Keratinocyte (primary cell): ENCODE results near the gene SEMA3A. TPM values are rescaled to one million over a fixed set of nuclear protein-coding genes. Genes with fewer than 3 reads are reported as not detected.

Experiments
- DNase-seq: peaks from one replicate; pipeline ENCODE4 v3.0.0-alpha.2; 2011; ENCODE audit warnings: low read depth, missing footprints, low spot score
- FAIRE-seq: peaks from 2 replicates; lab custom pipeline; 2011; peaks lifted over from hg19 to GRCh38; lab: Jason Lieb, UNC
- H2AFZ ChIP-seq: 2 replicates; pipeline ENCODE4 v1.6.0; 2012; ENCODE audit warnings: low read length, control low read depth, inconsistent platforms; ENCODE audit not compliant: control insufficient read depth
- H3K27ac ChIP-seq: 2 replicates; pipeline ENCODE4 v1.5.1; 2011; ENCODE audit warnings: low read length; ENCODE audit not compliant: control insufficient read depth, insufficient read depth
- H3K27me3 ChIP-seq: 3 replicates; pipeline ENCODE4 v1.6.0; 2011; ENCODE audit warnings: low read length; ENCODE audit not compliant: control insufficient read depth, insufficient read depth; ENCODE audit errors: extremely low read depth
- H3K36me3 ChIP-seq, 2 experiments: 2 replicates in 1 of 2; 3 replicates in 1 of 2; pipeline ENCODE4 v1.5.1; 2011; ENCODE audit warnings: low read length in 2 of 2, mild to moderate bottlenecking in 1 of 2; ENCODE audit not compliant: control insufficient read depth in 2 of 2, insufficient read depth in 2 of 2; ENCODE audit errors: extremely low read depth in 1 of 2
- H3K4me1 ChIP-seq: 3 replicates; pipeline ENCODE4 v1.5.1; 2011; ENCODE audit warnings: low read length; ENCODE audit not compliant: control insufficient read depth, insufficient read depth; ENCODE audit errors: extremely low read depth
- H3K4me2 ChIP-seq: 3 replicates; pipeline ENCODE4 v1.6.0; 2011; ENCODE audit warnings: low read depth, low read length; ENCODE audit not compliant: control insufficient read depth, insufficient read depth; ENCODE audit errors: extremely low read depth
- H3K4me3 ChIP-seq, 3 experiments: fragments of 200-600 bp in 1 of 3; sonication (generic) in 1 of 3; 2 replicates in 2 of 3; 3 replicates in 1 of 3; pipeline ENCODE4 v1.5.1; 2011 to 2016; ENCODE audit warnings: low read length in 3 of 3, mild to moderate bottlenecking in 3 of 3, control low read depth in 2 of 3, inconsistent platforms in 1 of 3, low read depth in 1 of 3, mixed read lengths in 1 of 3, mixed run types in 1 of 3, moderate library complexity in 1 of 3; ENCODE audit not compliant: control insufficient read depth in 2 of 3, insufficient read depth in 2 of 3; ENCODE audit errors: extremely low read depth in 1 of 3
- H3K79me2 ChIP-seq: 2 replicates; pipeline ENCODE4 v1.6.0; 2012; ENCODE audit warnings: low read length; ENCODE audit not compliant: control insufficient read depth, insufficient read depth
- H3K9ac ChIP-seq: 3 replicates; pipeline ENCODE4 v1.6.0; 2011; ENCODE audit warnings: low read length; ENCODE audit not compliant: control insufficient read depth, insufficient read depth; ENCODE audit errors: extremely low read depth
- H3K9me1 ChIP-seq: 3 replicates; pipeline ENCODE4 v1.6.0; 2011; ENCODE audit warnings: low read length; ENCODE audit not compliant: control insufficient read depth, insufficient read depth; ENCODE audit errors: extremely low read depth
- H3K9me3 ChIP-seq: 2 replicates; pipeline ENCODE4 v1.5.1; 2012; ENCODE audit warnings: low read depth, low read length; ENCODE audit not compliant: control insufficient read depth
- H4K20me1 ChIP-seq: 3 replicates; pipeline ENCODE4 v1.6.0; 2011; ENCODE audit warnings: low read length; ENCODE audit not compliant: control insufficient read depth, insufficient read depth; ENCODE audit errors: extremely low read depth
- CTCF ChIP-seq, 3 experiments: IDR thresholded peaks in 1 of 3; conservative IDR thresholded peaks in 1 of 3; optimal IDR thresholded peaks in 1 of 3; 2 replicates in 2 of 3; 3 replicates in 1 of 3; pipeline versions ENCODE3 to v1.5.1; 2011; ENCODE audit warnings: low read length in 3 of 3, mild to moderate bottlenecking in 3 of 3, moderate library complexity in 2 of 3, control low read depth in 1 of 3, inconsistent platforms in 1 of 3; ENCODE audit not compliant: insufficient read depth in 2 of 3; ENCODE audit errors: extremely low read depth in 1 of 3
- EZH2 ChIP-seq: IDR thresholded peaks from one replicate; pipeline ENCODE4 v1.6.1; 2012; ENCODE audit warnings: inconsistent platforms, mild to moderate bottlenecking, low read length, moderate library complexity
- dilution Hi-C: fragments of 300-500 bp; cut with MboI; formaldehyde crosslinking; loops from one replicate; pipeline ENCODE4 v1.7.0; 2020; ENCODE audit warnings: low sequenced_read_pairs; ENCODE audit not compliant: extremely low pct_ligation_motif_present
- polyA plus RNA-seq, 5 experiments: library from polyadenylated mRNA; depleted of rRNA in 3 of 5; stranded (reverse) in 3 of 5; stranded (forward) in 1 of 5; unstranded in 1 of 5; fragments of >200 nt; gene quantifications; 1 replicate in 1 of 5; 2 replicates in 3 of 5; 3 replicates in 1 of 5; pipeline versions ENCODE4 v1.2.1 to v1.2.3, GENCODE V29; 2011 to 2012; ENCODE audit warnings: missing spikeins in 2 of 5, low read depth in 1 of 5, low replicate concordance in 1 of 5

SEMA3A gene
- polyA plus RNA-seq, 1 donor (not counting 4 experiments of a cell fraction or from before 2014, with no cell fraction given), result 2.1 TPM

DNA sequence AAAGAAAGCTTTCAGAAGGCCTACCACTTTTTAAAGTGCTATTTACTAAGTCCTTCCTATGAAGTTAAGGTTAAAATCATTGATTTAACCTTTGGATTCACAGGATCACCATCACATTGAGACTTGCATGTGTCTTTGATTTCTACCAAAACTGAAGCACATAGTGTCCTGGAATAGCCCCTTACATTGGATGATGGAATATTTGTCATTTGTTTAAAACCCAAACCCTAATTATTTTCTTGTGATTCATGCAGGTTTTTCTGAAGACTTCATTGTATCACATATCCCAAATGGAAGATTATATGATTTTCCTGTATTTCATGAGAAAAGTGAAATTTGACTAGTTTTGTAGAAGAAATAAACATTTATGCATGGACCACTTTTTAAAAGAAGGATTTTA, 3.3 kb downstream of the SEMA3A start:
- no peak overlapping the region for H3K4me3 ChIP-seq
- no peak for DNase-seq
- H3K79me2 ChIP-seq, result peaks cover 2% of the 10 kb centered on the region
- H3K9me3 ChIP-seq, result no peaks in the 10 kb centered on the region
- peaks cover 21% of the 10 kb centered on the region for H3K4me1 ChIP-seq
- no peaks in the 10 kb centered on the region for H3K9me1 ChIP-seq
- dilution Hi-C loops, result no loop called here
- FAIRE-seq, result no peak
- H3K27ac ChIP-seq, result no peak overlapping the region
- no peaks in the 10 kb centered on the region for H3K36me3 ChIP-seq
- H2AFZ ChIP-seq, result no peak overlapping the region
- no peak overlapping the region for H3K4me2 ChIP-seq
- H3K9ac ChIP-seq, result no peak overlapping the region
- TF ChIP-seq CTCF (optimal IDR thresholded peaks at IDR 0.05 in 1 of 3, IDR thresholded peaks at IDR 0.05 in 1 of 3, conservative IDR thresholded peaks at IDR 0.05 in 1 of 3; ENCODE audit: extremely low read depth in 1 of 3, insufficient read depth in 2 of 3, low read length in 3 of 3) (no peak), EZH2 (no peak)
- no peaks in the 10 kb centered on the region for H3K27me3 ChIP-seq
- no peaks in the 10 kb centered on the region for H4K20me1 ChIP-seq

GRCh38 chr7:84190016-84190705, 4.4 kb downstream of the SEMA3A start:
- Histone ChIP-seq H3K79me2 (peaks cover 2% of the 10 kb centered on the region), H3K4me1 (peaks cover 21% of the 10 kb centered on the region), H3K36me3 (no peaks in the 10 kb centered on the region), H2AFZ (no peak overlapping the region), H4K20me1 (no peaks in the 10 kb centered on the region), H3K27me3 (no peaks in the 10 kb centered on the region), H3K4me3 (no peak overlapping the region), H3K9ac (no peak overlapping the region), H3K27ac (no peak overlapping the region), H3K9me3 (no peaks in the 10 kb centered on the region), H3K4me2 (no peak overlapping the region), H3K9me1 (no peaks in the 10 kb centered on the region)
- no peak for FAIRE-seq
- TF ChIP-seq CTCF (optimal IDR thresholded peaks at IDR 0.05 in 1 of 3, IDR thresholded peaks at IDR 0.05 in 1 of 3, conservative IDR thresholded peaks at IDR 0.05 in 1 of 3; ENCODE audit: extremely low read depth in 1 of 3, insufficient read depth in 2 of 3, low read length in 3 of 3) (no peak), EZH2 (no peak)
- no peak for DNase-seq
- dilution Hi-C loops, result no loop called here
